GM12873 (cell line): ENCODE data around the gene AQP4.

Experiments used
- TF ChIP-seq, protein P1 (sequence below): IDR thresholded peaks from 2 replicates; pipeline ENCODE4 v1.5.1; 2012; ENCODE audit warnings: low read depth, mild to moderate bottlenecking, moderate library complexity, low read length, control low read depth; ENCODE audit not compliant: insufficient read depth; ENCODE audit errors: missing control alignments

Gene AQP4, protein sequence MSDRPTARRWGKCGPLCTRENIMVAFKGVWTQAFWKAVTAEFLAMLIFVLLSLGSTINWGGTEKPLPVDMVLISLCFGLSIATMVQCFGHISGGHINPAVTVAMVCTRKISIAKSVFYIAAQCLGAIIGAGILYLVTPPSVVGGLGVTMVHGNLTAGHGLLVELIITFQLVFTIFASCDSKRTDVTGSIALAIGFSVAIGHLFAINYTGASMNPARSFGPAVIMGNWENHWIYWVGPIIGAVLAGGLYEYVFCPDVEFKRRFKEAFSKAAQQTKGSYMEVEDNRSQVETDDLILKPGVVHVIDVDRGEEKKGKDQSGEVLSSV

DNA sequence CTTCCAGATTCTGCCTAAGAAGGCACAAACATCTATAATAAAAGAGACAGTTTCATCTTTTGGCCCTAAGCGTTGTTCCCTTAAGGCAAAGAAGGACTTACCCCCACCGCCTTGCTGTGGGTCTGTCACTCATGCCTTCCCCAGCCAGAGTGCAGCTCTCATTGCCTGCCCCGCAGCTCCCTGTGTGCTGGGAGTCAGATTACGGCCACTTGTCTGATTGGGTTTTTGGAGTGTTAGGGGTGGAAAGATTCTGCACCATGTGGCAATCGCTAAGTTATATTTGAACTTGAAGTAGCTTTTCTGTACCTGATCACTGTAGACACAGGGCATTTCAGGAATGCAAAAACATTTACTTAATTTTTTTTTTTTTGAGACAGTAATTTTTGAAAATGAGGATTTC lies at the start of gene AQP4:
Gene AQP4, minus strand, starts transcription at position 151 of the 400 bp plus-strand sequence. Its CDS starts 18 bp downstream, at position 133.
- TF ChIP-seq, protein P1, sequence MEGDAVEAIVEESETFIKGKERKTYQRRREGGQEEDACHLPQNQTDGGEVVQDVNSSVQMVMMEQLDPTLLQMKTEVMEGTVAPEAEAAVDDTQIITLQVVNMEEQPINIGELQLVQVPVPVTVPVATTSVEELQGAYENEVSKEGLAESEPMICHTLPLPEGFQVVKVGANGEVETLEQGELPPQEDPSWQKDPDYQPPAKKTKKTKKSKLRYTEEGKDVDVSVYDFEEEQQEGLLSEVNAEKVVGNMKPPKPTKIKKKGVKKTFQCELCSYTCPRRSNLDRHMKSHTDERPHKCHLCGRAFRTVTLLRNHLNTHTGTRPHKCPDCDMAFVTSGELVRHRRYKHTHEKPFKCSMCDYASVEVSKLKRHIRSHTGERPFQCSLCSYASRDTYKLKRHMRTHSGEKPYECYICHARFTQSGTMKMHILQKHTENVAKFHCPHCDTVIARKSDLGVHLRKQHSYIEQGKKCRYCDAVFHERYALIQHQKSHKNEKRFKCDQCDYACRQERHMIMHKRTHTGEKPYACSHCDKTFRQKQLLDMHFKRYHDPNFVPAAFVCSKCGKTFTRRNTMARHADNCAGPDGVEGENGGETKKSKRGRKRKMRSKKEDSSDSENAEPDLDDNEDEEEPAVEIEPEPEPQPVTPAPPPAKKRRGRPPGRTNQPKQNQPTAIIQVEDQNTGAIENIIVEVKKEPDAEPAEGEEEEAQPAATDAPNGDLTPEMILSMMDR: no peak

DNA sequence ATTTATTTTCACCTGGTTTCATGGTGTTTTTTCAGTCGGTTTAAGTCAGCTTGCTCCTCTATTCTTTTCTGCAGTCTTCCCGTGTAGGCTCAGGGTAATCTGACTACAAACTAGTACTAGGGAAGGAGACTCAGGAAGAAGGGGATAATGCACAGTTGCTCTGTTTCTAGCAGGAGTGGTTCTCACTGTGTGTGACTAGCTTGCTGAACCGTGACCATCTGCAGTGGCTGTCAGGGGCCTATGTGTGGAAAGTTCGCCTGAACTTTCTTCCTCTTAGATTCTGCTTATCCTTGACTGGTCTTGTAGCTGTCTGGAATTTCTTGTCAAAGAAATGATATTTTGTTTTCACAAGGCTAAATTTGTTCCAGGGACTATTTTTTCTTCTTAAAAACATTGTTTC lies 46.3 kb upstream of the AQP4 start:
- TF ChIP-seq, protein P1: no peak

DNA sequence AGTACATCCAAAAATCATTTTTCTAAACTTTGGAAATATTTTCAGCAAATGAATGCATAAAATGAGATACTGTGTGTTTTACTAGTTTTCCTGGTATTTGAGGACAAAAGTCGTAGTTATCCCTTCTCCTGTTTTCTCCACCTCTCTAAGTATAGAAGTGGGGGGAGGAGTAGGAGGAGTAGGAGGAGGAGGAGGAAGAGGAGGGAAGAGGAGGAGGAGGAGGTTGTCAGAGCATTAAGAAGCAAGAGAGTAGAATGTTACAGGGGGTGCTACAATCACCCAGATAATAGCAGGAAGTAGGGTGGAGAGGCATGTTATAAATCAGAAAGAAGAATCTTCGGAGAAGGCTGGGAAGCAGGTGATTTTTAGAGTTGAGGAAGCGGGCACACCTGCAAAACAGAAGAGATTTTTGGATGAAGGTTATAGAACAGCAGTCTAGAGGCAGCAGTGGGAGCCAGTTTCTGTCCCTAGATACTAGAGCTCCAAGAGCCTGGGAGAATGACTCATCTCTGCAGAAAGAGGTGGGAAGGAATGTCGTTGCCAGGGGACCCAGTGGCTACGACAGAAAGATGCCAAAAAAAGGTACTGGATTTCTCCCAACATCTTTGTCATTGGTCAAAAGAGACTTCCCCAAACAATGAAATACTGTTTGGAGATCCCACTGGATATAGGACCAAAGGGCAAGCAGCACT lies 44.2 kb upstream of the AQP4 start:
- TF ChIP-seq, protein P1: no peak

DNA sequence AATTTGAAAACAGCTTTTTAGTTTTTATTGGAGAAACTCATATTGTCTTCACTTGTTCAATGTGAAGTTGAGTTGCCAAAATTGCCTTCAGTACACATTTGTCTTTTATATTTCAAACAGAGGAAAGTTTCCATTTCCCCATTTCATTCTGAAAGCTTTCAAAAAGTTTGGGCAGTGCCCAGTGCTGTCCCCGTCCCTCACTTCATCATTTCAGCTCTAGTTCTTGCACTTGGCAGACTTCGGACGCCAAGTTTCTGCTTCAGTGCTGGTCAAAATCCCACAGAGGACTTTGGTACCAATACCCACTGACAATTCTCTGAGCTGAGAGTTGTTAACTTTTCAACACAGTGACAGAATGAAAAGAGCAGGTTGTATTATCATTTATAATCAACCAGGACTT lies 43.4 kb upstream of the AQP4 start:
- TF ChIP-seq, protein P1: no peak

DNA sequence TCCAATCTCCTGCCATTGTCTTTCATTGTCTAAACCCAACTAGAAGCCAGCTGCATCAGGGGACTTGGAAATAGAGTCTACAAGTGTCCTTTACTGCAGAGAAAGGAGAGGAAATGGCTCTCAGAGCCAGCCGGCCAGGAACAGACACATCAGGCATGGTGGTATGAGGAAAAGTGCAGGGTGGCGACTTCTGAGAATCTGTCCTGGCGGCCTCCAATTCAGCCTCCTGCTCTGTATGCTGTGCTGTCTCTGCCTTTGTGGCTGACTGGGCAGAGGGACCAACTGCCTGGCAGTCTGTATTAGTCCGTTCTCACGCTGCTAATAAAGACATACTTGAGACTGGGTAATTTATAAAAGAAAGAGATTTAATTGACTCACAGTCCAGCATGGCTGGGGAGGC lies 36.8 kb upstream of the AQP4 start:
- TF ChIP-seq, protein P1: no peak

DNA sequence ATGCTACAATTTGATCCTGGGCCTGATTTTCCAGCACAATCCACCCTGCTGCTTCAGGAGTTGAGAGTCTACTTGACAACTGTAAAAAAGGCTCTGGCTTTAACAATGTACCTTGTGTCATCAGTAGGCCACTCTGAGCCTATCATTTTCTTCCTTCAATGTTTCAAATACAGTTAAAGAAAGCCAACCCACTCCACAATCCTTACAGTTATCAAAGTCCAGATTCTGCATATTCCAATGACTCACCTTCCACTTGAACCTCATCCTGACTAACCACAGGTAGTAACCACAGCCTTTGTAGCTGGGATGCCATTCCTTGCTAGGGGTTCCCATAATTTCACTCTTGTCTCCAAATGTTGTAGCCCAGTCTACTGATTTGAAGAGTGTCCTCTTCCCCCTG lies 35.5 kb upstream of the AQP4 start:
- TF ChIP-seq, protein P1: no peak

DNA sequence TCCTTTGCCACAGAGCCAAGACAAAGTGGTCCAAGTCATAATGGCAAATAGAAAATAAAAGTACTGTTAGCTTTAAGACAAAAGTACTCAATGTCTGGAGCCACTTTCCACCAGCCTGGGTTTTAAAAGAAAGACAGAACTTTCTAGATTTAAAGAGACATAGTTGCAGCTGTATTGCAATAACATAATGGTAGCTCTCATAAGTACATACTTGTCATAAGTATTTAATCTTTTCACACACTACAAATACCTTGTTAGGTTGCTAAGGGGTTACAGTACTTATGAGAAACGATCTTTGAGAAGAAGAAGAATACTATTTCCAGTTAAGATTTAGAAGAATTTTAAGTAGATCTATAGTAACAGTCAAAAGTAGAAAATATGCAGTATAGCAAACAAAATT lies 28.9 kb upstream of the AQP4 start:
- TF ChIP-seq, protein P1: no peak
